Measurements from ENCODE around the gene KIF5B. TPM values are rescaled to one million over a fixed set of nuclear protein-coding genes. Genes with fewer than 3 reads are reported as not detected.

KIF5B gene
- total and polyA plus RNA-seq, 10 of the 15 experiments (the other 5 are each of a cell fraction or from before 2014, with no cell fraction given), result 14.7 to 47.4 (median 33.1) TPM

DNA sequence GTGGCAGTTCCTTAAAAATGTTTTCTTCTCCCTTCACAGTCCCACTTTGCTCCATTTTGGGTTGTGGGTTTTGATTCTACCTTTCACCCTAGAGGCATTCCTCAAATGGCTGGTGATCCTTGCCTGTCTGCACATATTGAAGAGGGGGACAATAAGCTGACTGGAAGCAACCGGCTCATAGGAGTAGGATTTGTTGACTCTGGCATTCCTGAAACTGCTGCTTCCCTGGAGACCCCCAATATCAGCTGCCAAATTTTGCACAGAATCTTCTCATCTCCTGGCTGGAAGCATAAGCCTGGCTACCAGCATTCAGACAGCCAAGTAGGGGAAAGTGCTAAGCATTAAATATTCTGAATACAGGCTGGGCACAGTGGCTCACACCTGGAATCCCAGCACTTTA lies 53.7 kb downstream of the KIF5B start (continued):
- TF ChIP-seq SIX5 (IDR thresholded peaks at IDR 0.05; ENCODE audit: low read depth, low read length, severe bottlenecking), result no peak
- no peak for TF ChIP-seq SMAD1 (IDR thresholded peaks at IDR 0.05; ENCODE audit: low read depth, partially characterized antibody)
- no peak for TF ChIP-seq BMI1 (IDR thresholded peaks at IDR 0.05; ENCODE audit: borderline replicate concordance)
- TF ChIP-seq, protein P1, sequence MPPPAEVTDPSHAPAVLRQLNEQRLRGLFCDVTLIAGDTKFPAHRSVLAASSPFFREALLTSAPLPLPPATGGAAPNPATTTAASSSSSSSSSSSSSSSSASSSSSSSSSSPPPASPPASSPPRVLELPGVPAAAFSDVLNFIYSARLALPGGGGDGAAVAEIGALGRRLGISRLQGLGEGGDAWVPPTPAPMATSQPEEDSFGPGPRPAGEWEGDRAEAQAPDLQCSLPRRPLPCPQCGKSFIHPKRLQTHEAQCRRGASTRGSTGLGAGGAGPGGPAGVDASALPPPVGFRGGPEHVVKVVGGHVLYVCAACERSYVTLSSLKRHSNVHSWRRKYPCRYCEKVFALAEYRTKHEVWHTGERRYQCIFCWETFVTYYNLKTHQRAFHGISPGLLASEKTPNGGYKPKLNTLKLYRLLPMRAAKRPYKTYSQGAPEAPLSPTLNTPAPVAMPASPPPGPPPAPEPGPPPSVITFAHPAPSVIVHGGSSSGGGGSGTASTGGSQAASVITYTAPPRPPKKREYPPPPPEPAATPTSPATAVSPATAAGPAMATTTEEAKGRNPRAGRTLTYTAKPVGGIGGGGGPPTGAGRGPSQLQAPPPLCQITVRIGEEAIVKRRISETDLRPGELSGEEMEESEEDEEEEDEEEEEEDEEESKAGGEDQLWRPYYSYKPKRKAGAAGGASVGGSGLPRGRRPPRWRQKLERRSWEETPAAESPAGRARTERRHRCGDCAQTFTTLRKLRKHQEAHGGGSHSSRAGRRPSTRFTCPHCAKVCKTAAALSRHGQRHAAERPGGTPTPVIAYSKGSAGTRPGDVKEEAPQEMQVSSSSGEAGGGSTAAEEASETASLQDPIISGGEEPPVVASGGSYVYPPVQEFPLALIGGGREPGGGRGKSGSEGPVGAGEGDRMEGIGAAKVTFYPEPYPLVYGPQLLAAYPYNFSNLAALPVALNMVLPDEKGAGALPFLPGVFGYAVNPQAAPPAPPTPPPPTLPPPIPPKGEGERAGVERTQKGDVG (CRISPR knock-in tag; IDR thresholded peaks at IDR 0.05), result no peak

DNA sequence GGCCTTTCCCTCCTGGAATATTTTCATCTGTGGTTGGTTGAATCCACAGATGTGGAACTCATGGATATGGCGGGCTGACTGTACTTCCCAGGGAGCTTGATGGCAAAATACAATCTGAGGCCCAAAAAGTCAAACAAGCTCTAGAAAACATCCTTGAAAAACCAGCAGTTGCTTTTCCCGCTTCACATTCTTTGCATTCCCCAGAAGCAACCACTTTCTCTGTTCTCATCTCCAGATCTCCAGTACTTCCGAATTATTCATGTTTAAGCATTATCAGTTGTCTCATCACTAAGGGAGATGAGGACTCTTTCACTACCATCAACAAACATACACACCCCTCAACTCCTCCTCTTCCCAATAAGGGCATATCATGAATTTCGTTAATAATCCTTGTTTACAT lies 55.3 kb downstream of the KIF5B start:
- CTCF ChIA-PET, result interaction anchor here (9.2 kb wide), 1 partner anchor 140 kb away, joined by 112 read pairs; no protein-coding TSS in a partner anchor
- Histone ChIP-seq H4K20me1 (ENCODE audit: control insufficient read depth, insufficient read depth) (no peaks in the 10 kb centered on the region), H3K79me2 (ENCODE audit: control insufficient read depth, insufficient read depth, low read length) (no peaks in the 10 kb centered on the region), H2AFZ (ENCODE audit: control insufficient read depth, low read depth, low read length) (no peak overlapping the region), H3K9ac (ENCODE audit: control insufficient read depth, insufficient read depth, low read length) (no peak overlapping the region), H3K9me3 (replicated peaks; ENCODE audit: control insufficient read depth, insufficient read depth, low read length) (no peaks in the 10 kb centered on the region; the same call in 2 of the 3 replicates), H3K4me2 (ENCODE audit: control insufficient read depth, insufficient read depth) (no peak overlapping the region), H3K27me3 (replicated peaks in 1 of 2; ENCODE audit: control insufficient read depth in 2 of 2, insufficient read depth in 2 of 2, low read length in 1 of 2) (no peaks in the 10 kb centered on the region), H3K27ac (ENCODE audit: control insufficient read depth, insufficient read depth) (no peak overlapping the region), H3K4me1 (ENCODE audit: control insufficient read depth, insufficient read depth, low read length) (no peaks in the 10 kb centered on the region), H3K36me3 (ENCODE audit: control insufficient read depth in 2 of 2, insufficient read depth in 2 of 2, low read length in 1 of 2) (no peaks in the 10 kb centered on the region; a peak in 2 of 4 replicates), H3K4me3 (no peak overlapping the region)
- SMC1A ChIA-PET (ENCODE audit: uncharacterized antibody, unreplicated experiment), result interaction anchor here (1.7 kb wide), 1 partner anchor 139 kb away, joined by 6 read pairs; no protein-coding TSS in a partner anchor
- WGBS (ENCODE audit: insufficient coverage, insufficient replicate concordance, low lambda C conversion rate, missing lambda C conversion rate), result 64% methylated on average over 4 of the region's 4 CpGs
- DNase-seq (ENCODE audit: low read depth, low spot score), result no peak
- RAD21 ChIA-PET (ENCODE audit: unreplicated experiment), result interaction anchor here (0.7 to 3.8 kb wide), 2 partner anchors 139 to 163 kb away, joined by 3 to 11 read pairs; no protein-coding TSS in a partner anchor
- in situ Hi-C loops (cut with MboI), result no loop called here
- ATAC-seq, result no peak
- intact Hi-C loops (cut with micrococcal nuclease; ENCODE audit: unreplicated experiment), result no loop called here
- no TSS peak for BruUV-seq (replicated peaks)
- no peak for FAIRE-seq
- POLR2A ChIA-PET, result no interaction called here
- TF ChIP-seq PAX8 (IDR thresholded peaks at IDR 0.05) (no peak), TCF7 (IDR thresholded peaks at IDR 0.05; ENCODE audit: borderline replicate concordance) (no peak), ZSCAN29 (IDR thresholded peaks at IDR 0.05) (no peak), SPI1 (IDR thresholded peaks at IDR 0.05; ENCODE audit: borderline replicate concordance, insufficient read depth, low read depth, low read length) (no peak), NFYA (IDR thresholded peaks at IDR 0.05; ENCODE audit: borderline replicate concordance, low read depth, low read length) (no peak), NBN (IDR thresholded peaks at IDR 0.05) (no peak), KLF5 (IDR thresholded peaks at IDR 0.05; ENCODE audit: partially characterized antibody) (no peak), CHD2 (IDR thresholded peaks at IDR 0.05; ENCODE audit: borderline replicate concordance, low read depth, low read length) (no peak)
- TF ChIP-seq, protein P2, sequence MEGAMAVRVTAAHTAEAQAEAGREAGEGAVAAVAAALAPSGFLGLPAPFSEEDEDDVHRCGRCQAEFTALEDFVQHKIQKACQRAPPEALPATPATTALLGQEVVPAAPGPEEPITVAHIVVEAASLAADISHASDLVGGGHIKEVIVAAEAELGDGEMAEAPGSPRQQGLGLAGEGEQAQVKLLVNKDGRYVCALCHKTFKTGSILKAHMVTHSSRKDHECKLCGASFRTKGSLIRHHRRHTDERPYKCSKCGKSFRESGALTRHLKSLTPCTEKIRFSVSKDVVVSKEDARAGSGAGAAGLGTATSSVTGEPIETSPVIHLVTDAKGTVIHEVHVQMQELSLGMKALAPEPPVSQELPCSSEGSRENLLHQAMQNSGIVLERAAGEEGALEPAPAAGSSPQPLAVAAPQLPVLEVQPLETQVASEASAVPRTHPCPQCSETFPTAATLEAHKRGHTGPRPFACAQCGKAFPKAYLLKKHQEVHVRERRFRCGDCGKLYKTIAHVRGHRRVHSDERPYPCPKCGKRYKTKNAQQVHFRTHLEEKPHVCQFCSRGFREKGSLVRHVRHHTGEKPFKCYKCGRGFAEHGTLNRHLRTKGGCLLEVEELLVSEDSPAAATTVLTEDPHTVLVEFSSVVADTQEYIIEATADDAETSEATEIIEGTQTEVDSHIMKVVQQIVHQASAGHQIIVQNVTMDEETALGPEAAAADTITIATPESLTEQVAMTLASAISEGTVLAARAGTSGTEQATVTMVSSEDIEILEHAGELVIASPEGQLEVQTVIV (IDR thresholded peaks at IDR 0.05; ENCODE audit: borderline replicate concordance, partially characterized antibody), result no peak
- TF ChIP-seq, protein P3, sequence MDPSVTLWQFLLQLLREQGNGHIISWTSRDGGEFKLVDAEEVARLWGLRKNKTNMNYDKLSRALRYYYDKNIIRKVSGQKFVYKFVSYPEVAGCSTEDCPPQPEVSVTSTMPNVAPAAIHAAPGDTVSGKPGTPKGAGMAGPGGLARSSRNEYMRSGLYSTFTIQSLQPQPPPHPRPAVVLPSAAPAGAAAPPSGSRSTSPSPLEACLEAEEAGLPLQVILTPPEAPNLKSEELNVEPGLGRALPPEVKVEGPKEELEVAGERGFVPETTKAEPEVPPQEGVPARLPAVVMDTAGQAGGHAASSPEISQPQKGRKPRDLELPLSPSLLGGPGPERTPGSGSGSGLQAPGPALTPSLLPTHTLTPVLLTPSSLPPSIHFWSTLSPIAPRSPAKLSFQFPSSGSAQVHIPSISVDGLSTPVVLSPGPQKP (IDR thresholded peaks at IDR 0.05; ENCODE audit: low read depth, low read length), result no peak
- TF ChIP-seq, protein P4, sequence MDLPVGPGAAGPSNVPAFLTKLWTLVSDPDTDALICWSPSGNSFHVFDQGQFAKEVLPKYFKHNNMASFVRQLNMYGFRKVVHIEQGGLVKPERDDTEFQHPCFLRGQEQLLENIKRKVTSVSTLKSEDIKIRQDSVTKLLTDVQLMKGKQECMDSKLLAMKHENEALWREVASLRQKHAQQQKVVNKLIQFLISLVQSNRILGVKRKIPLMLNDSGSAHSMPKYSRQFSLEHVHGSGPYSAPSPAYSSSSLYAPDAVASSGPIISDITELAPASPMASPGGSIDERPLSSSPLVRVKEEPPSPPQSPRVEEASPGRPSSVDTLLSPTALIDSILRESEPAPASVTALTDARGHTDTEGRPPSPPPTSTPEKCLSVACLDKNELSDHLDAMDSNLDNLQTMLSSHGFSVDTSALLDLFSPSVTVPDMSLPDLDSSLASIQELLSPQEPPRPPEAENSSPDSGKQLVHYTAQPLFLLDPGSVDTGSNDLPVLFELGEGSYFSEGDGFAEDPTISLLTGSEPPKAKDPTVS (IDR thresholded peaks at IDR 0.05; ENCODE audit: low read depth, low read length), result no peak

All from GM12878 (cell line).